ENCODE results near the gene IQSEC1. TPM values are rescaled to one million over a fixed set of nuclear protein-coding genes. Genes with fewer than 3 reads are reported as not detected.

The IQSEC1 gene
- total and polyA plus RNA-seq, 2 donors (not counting 1 experiment from before 2014, with no cell fraction given): 4.3 to 18.2 TPM

DNA sequence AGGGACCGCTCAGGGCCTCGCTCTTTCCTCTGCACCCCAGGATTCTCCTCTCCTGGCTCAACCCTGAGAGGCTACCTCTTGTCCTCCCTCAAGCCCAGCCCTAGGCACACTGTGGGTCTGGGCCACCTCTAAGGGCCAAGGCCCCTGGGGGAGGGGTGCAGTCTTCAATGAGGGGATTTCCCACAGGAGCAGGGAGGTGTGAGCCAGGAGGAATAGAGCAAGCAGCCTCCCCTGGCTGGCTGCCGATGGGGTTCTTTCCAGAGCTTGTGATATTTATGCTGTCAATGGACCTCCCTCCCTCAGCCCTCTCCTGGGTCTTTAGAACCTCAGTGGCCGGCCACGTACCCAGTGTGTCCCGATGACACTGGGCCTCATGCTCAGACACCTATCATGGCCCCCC lies 132.4 kb downstream of the IQSEC1 start:
- Histone ChIP-seq H2AFZ (ENCODE audit: low read length) (no peak overlapping the region), H3K9me3 (ENCODE audit: control insufficient read depth, insufficient read depth, low read depth, low read length) (no peaks in the 10 kb centered on the region), H3K27me3 (ENCODE audit: control insufficient read depth, insufficient read depth, low read length) (no peaks in the 10 kb centered on the region), H3K9ac (ENCODE audit: insufficient read depth, low read length) (no peak overlapping the region), H3K79me2 (ENCODE audit: control insufficient read depth, insufficient read depth, low read length) (no peaks in the 10 kb centered on the region), H4K20me1 (ENCODE audit: control insufficient read depth, extremely low read depth, insufficient read depth, low read length) (no peaks in the 10 kb centered on the region), H3K27ac (ENCODE audit: insufficient read depth, low read length) (no peak overlapping the region), H3K4me1 (ENCODE audit: control insufficient read depth, extremely low read depth, insufficient read depth, low read length) (no peaks in the 10 kb centered on the region), H3K4me2 (ENCODE audit: extremely low read depth, insufficient read depth, low read length) (no peak overlapping the region), H3K4me3 (replicated peaks in 1 of 4; ENCODE audit: control extremely low read depth in 1 of 4, insufficient read depth in 1 of 4, low read depth in 3 of 4, low read length in 4 of 4) (no peak overlapping the region), H3K36me3 (ENCODE audit: control insufficient read depth, insufficient read depth, low read length) (peaks cover 7% of the 10 kb centered on the region)
- no peak for DNase-seq (ENCODE audit: low read depth in 2 of 2)
- no peak for TF ChIP-seq EZH2 (IDR thresholded peaks at IDR 0.05; ENCODE audit: low read length, missing control alignments)
- TF ChIP-seq, protein P1, sequence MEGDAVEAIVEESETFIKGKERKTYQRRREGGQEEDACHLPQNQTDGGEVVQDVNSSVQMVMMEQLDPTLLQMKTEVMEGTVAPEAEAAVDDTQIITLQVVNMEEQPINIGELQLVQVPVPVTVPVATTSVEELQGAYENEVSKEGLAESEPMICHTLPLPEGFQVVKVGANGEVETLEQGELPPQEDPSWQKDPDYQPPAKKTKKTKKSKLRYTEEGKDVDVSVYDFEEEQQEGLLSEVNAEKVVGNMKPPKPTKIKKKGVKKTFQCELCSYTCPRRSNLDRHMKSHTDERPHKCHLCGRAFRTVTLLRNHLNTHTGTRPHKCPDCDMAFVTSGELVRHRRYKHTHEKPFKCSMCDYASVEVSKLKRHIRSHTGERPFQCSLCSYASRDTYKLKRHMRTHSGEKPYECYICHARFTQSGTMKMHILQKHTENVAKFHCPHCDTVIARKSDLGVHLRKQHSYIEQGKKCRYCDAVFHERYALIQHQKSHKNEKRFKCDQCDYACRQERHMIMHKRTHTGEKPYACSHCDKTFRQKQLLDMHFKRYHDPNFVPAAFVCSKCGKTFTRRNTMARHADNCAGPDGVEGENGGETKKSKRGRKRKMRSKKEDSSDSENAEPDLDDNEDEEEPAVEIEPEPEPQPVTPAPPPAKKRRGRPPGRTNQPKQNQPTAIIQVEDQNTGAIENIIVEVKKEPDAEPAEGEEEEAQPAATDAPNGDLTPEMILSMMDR (conservative IDR thresholded peaks at IDR 0.05 in 1 of 2, IDR thresholded peaks at IDR 0.05 in 1 of 2; ENCODE audit: low read depth in 1 of 2, low read length in 2 of 2): no peak

- no peaks in the 10 kb centered on the region for H3K79me2 ChIP-seq (ENCODE audit: control insufficient read depth, insufficient read depth, low read length)
- TF ChIP-seq EZH2 (IDR thresholded peaks at IDR 0.05; ENCODE audit: low read length, missing control alignments): no peak
- TF ChIP-seq, protein P1 (conservative IDR thresholded peaks at IDR 0.05 in 1 of 2, IDR thresholded peaks at IDR 0.05 in 1 of 2; ENCODE audit: low read depth in 1 of 2, low read length in 2 of 2): no peak
- peaks cover 7% of the 10 kb centered on the region for H3K36me3 ChIP-seq (ENCODE audit: control insufficient read depth, insufficient read depth, low read length)
- no peak overlapping the region for H2AFZ ChIP-seq (ENCODE audit: low read length)
- H3K4me1 ChIP-seq (ENCODE audit: control insufficient read depth, extremely low read depth, insufficient read depth, low read length): peaks cover 6% of the 10 kb centered on the region
- no peak overlapping the region for H3K4me3 ChIP-seq (replicated peaks in 1 of 4; ENCODE audit: control extremely low read depth in 1 of 4, insufficient read depth in 1 of 4, low read depth in 3 of 4, low read length in 4 of 4)
- H3K27ac ChIP-seq (ENCODE audit: insufficient read depth, low read length): no peak overlapping the region
- DNase-seq (ENCODE audit: low read depth in 2 of 2): no peak
- peaks cover 2% of the 10 kb centered on the region for H4K20me1 ChIP-seq (ENCODE audit: control insufficient read depth, extremely low read depth, insufficient read depth, low read length)
- H3K27me3 ChIP-seq (ENCODE audit: control insufficient read depth, insufficient read depth, low read length): no peaks in the 10 kb centered on the region
- no peak overlapping the region for H3K9ac ChIP-seq (ENCODE audit: insufficient read depth, low read length)
- no peaks in the 10 kb centered on the region for H3K9me3 ChIP-seq (ENCODE audit: control insufficient read depth, insufficient read depth, low read depth, low read length)
- H3K4me2 ChIP-seq (ENCODE audit: extremely low read depth, insufficient read depth, low read length): no peak overlapping the region
Observed at GRCh38 chr3:12939137-12939536, 134.1 kb downstream of the IQSEC1 start.

- Histone ChIP-seq H3K9ac (ENCODE audit: insufficient read depth, low read length) (no peak overlapping the region), H2AFZ (ENCODE audit: low read length) (no peak overlapping the region), H3K4me2 (ENCODE audit: extremely low read depth, insufficient read depth, low read length) (peak overlapping the region; percentile 15), H3K79me2 (ENCODE audit: control insufficient read depth, insufficient read depth, low read length) (no peaks in the 10 kb centered on the region), H3K4me3 (replicated peaks in 1 of 4; ENCODE audit: control extremely low read depth in 1 of 4, insufficient read depth in 1 of 4, low read depth in 3 of 4, low read length in 4 of 4) (no peak overlapping the region), H3K4me1 (ENCODE audit: control insufficient read depth, extremely low read depth, insufficient read depth, low read length) (peaks cover 6% of the 10 kb centered on the region), H3K9me3 (ENCODE audit: control insufficient read depth, insufficient read depth, low read depth, low read length) (no peaks in the 10 kb centered on the region), H3K36me3 (ENCODE audit: control insufficient read depth, insufficient read depth, low read length) (peaks cover 7% of the 10 kb centered on the region), H4K20me1 (ENCODE audit: control insufficient read depth, extremely low read depth, insufficient read depth, low read length) (peaks cover 2% of the 10 kb centered on the region), H3K27me3 (ENCODE audit: control insufficient read depth, insufficient read depth, low read length) (no peaks in the 10 kb centered on the region), H3K27ac (ENCODE audit: insufficient read depth, low read length) (no peak overlapping the region)
- peak in 1 of 2 donors; percentile 67 for DNase-seq (ENCODE audit: low read depth in 2 of 2)
- TF ChIP-seq, protein P1 (conservative IDR thresholded peaks at IDR 0.05 in 1 of 2, IDR thresholded peaks at IDR 0.05 in 1 of 2; ENCODE audit: low read depth in 1 of 2, low read length in 2 of 2): no peak
- TF ChIP-seq EZH2 (IDR thresholded peaks at IDR 0.05; ENCODE audit: low read length, missing control alignments): no peak
Observed at GRCh38 chr3:12938258-12938711, 134.9 kb downstream of the IQSEC1 start.
